Neuronal stem cell (in vitro differentiated cells): Measurements from ENCODE around the gene AGFG2.

ENCODE experiments used
- DNase-seq: peaks from one replicate; pipeline ENCODE4 v3.0.0-alpha.2; 2013; ENCODE audit warnings: low spot score
- H2AFZ ChIP-seq: one replicate; pipeline ENCODE4 v1.6.1; 2013; ENCODE audit warnings: mild to moderate bottlenecking, low read length, inconsistent platforms
- H2AK5ac ChIP-seq: 2 replicates; pipeline ENCODE4 v1.6.1; 2013; ENCODE audit warnings: low read depth, mild to moderate bottlenecking, inconsistent platforms, low read length, moderate library complexity, mixed read lengths
- H2BK120ac ChIP-seq: 2 replicates; pipeline ENCODE4 v1.6.1; 2013; ENCODE audit warnings: low read depth, mild to moderate bottlenecking, inconsistent platforms, low read length, moderate library complexity, mixed read lengths
- H2BK12ac ChIP-seq: one replicate; pipeline ENCODE4 v1.6.1; 2013; ENCODE audit warnings: low read length, inconsistent platforms
- H2BK15ac ChIP-seq: 2 replicates; pipeline ENCODE4 v1.6.1; 2013; ENCODE audit warnings: mild to moderate bottlenecking, low read length, inconsistent platforms, mixed read lengths
- H2BK5ac ChIP-seq: one replicate; pipeline ENCODE4 v1.6.1; 2013; ENCODE audit warnings: inconsistent platforms, mild to moderate bottlenecking, low read length, moderate library complexity
- H3K14ac ChIP-seq: one replicate; pipeline ENCODE4 v1.6.1; 2013; ENCODE audit warnings: low read length, inconsistent platforms
- H3K18ac ChIP-seq: 2 replicates; pipeline ENCODE4 v1.6.1; 2013; ENCODE audit warnings: low read length, inconsistent platforms
- H3K23ac ChIP-seq: 2 replicates; pipeline ENCODE4 v1.6.1; 2013; ENCODE audit warnings: low read depth, mild to moderate bottlenecking, mixed read lengths, low read length, inconsistent platforms; ENCODE audit not compliant: poor library complexity
- H3K27ac ChIP-seq: replicated peaks from 3 replicates; pipeline ENCODE4 v1.5.1; 2013; ENCODE audit warnings: low read length, inconsistent platforms
- H3K27me3 ChIP-seq, 3 experiments: 2 replicates each; pipeline ENCODE4 v1.6.1; 2013; ENCODE audit warnings: low read length in 3 of 3, mild to moderate bottlenecking in 2 of 3, inconsistent platforms in 1 of 3, low read depth in 1 of 3, mixed read lengths in 1 of 3, moderate library complexity in 1 of 3; ENCODE audit not compliant: control insufficient read depth in 3 of 3, insufficient read depth in 3 of 3
- H3K36me3 ChIP-seq, 2 donors: replicated peaks in 1 of 2; 2 replicates each; pipeline ENCODE4 v1.6.1; 2013; ENCODE audit warnings: low read length in 2 of 2; ENCODE audit not compliant: control insufficient read depth in 2 of 2, insufficient read depth in 2 of 2
- H3K4ac ChIP-seq: 2 replicates; pipeline ENCODE4 v1.6.1; 2013; ENCODE audit warnings: inconsistent platforms, mild to moderate bottlenecking, low read length, moderate library complexity
- H3K4me1 ChIP-seq, 2 donors: 1 replicate in 1 of 2; 2 replicates in 1 of 2; pipeline ENCODE4 v1.6.1; 2013; ENCODE audit warnings: low read length in 2 of 2, low read depth in 1 of 2; ENCODE audit not compliant: control insufficient read depth in 2 of 2, insufficient read depth in 1 of 2
- H3K4me2 ChIP-seq: one replicate; pipeline ENCODE4 v1.6.1; 2013; ENCODE audit warnings: mild to moderate bottlenecking, low read length, inconsistent platforms; ENCODE audit not compliant: insufficient read depth, poor library complexity, severe bottlenecking
- H3K4me3 ChIP-seq, 2 donors: 2 replicates each; pipeline ENCODE4 v1.5.1; 2013; ENCODE audit warnings: low read length in 2 of 2, mild to moderate bottlenecking in 2 of 2, inconsistent platforms in 1 of 2, moderate library complexity in 1 of 2
- H3K79me1 ChIP-seq: one replicate; pipeline ENCODE4 v1.6.1; 2013; ENCODE audit warnings: low read depth, mild to moderate bottlenecking, inconsistent platforms, low read length, moderate library complexity
- H3K9ac ChIP-seq: one replicate; pipeline ENCODE4 v1.6.1; 2013; ENCODE audit warnings: mild to moderate bottlenecking, low read depth, low read length, inconsistent platforms; ENCODE audit not compliant: poor library complexity
- H3K9me3 ChIP-seq, 2 donors: replicated peaks in 1 of 2; 2 replicates each; pipeline versions ENCODE3 to v1.6.1; 2013; ENCODE audit warnings: low read length in 2 of 2, mild to moderate bottlenecking in 2 of 2, inconsistent platforms in 1 of 2, low read depth in 1 of 2, mixed read lengths in 1 of 2, moderate library complexity in 1 of 2; ENCODE audit not compliant: control insufficient read depth in 2 of 2, insufficient read depth in 1 of 2
- H4K8ac ChIP-seq: one replicate; pipeline ENCODE4 v1.6.1; 2013; ENCODE audit warnings: low read depth, mild to moderate bottlenecking, inconsistent platforms, low read length, moderate library complexity
- H4K91ac ChIP-seq: one replicate; pipeline ENCODE4 v1.6.1; 2013; ENCODE audit warnings: low read length, low read depth, mild to moderate bottlenecking, inconsistent platforms; ENCODE audit not compliant: poor library complexity
- WGBS, 2 donors: extraction: QIAGEN DNeasy Blood & Tissue Kit; methylation state at CpG; one replicate each; pipeline ENCODE4 v1.1.7; 2013; ENCODE audit warnings: missing lambda C conversion rate in 2 of 2, mixed read lengths in 1 of 2; ENCODE audit not compliant: insufficient read length in 2 of 2, insufficient replicate concordance in 1 of 2; ENCODE audit errors: extremely low coverage in 2 of 2; 5-methylcytosine and 5-hydroxymethylcytosine counted together

The AGFG2 gene

GRCh38 chr7:100510437-100511239 is 28.4 kb upstream of the AGFG2 start:
- Histone ChIP-seq H3K4ac (no peak overlapping the region), H4K91ac (no peak overlapping the region), H3K27me3 (no peaks in the 10 kb centered on the region), H3K4me1 (peaks cover 0 to 3% of the 10 kb centered on the region in 2 donors), H2AFZ (no peak overlapping the region), H2BK12ac (no peak overlapping the region), H2AK5ac (no peak overlapping the region), H2BK120ac (no peak overlapping the region), H3K36me3 (no peaks in the 10 kb centered on the region), H3K4me2 (no peak overlapping the region), H3K9me3 (no peaks in the 10 kb centered on the region), H3K27ac (no peak overlapping the region), H2BK5ac (no peak overlapping the region), H4K8ac (no peak overlapping the region), H3K4me3 (no peak overlapping the region), H3K14ac (no peak overlapping the region), H3K79me1 (no peaks in the 10 kb centered on the region), H3K9ac (no peak overlapping the region), H3K18ac (no peak overlapping the region), H3K23ac (no peak overlapping the region), H2BK15ac (no peak overlapping the region)
- no peak for DNase-seq
- no CpG with 5 or more reads among the region's 9 CpGs for WGBS, 2 donors

DNA sequence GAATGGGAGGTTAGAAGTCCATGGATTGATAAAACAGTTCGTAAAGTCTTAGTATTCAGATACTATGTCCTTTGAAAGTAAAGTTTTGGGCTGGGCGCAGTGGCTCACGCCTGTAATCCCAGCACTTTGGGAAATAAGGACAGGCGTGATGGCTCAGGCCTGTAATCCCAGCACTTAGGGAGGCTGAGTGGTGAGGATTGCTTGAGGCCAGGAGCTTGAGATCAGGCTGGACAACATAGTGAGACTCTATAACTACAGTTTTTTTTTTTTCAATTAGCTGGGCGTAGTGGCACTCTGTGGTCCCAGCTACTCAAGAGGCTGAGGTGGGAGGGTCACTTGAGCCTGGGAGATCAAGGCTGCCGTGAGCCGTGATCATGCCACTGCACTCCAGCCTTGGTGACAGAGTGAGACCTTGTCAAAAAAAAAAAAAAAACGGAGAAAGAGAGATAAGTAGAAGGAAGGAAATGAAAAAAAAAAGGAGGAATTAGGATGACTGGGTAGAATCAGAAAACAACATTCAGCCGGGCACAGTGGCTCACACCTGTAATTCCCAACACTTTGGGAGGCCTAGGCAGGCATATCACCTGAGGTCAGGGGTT is 25.7 kb upstream of the AGFG2 start:
- no peak overlapping the region for H3K4ac ChIP-seq
- no peak overlapping the region for H3K27ac ChIP-seq
- no peak overlapping the region for H3K4me3 ChIP-seq
- H2BK5ac ChIP-seq, result no peak overlapping the region
- WGBS, 2 donors, result 100% methylated on average over 1 of the region's 9 CpGs; no CpG with 5 or more reads in 1 of the 2 donors
- no peak for DNase-seq
- no peak overlapping the region for H3K9ac ChIP-seq
- H3K14ac ChIP-seq, result no peak overlapping the region
- H2AFZ ChIP-seq, result no peak overlapping the region
- H3K23ac ChIP-seq, result no peak overlapping the region
- H2AK5ac ChIP-seq, result no peak overlapping the region
- no peaks in the 10 kb centered on the region for H3K79me1 ChIP-seq
- H3K27me3 ChIP-seq, result no peaks in the 10 kb centered on the region
- no peak overlapping the region for H2BK12ac ChIP-seq
- no peaks in the 10 kb centered on the region for H3K4me1 ChIP-seq
- no peak overlapping the region for H4K8ac ChIP-seq
- no peak overlapping the region for H4K91ac ChIP-seq
- H3K36me3 ChIP-seq, result no peaks in the 10 kb centered on the region
- H3K9me3 ChIP-seq, result no peaks in the 10 kb centered on the region
- no peak overlapping the region for H3K18ac ChIP-seq
- no peak overlapping the region for H2BK15ac ChIP-seq
- H3K4me2 ChIP-seq, result no peak overlapping the region
- no peak overlapping the region for H2BK120ac ChIP-seq

GRCh38 chr7:100515072-100515532 is 23.9 kb upstream of the AGFG2 start:
- H3K4ac ChIP-seq, result no peak overlapping the region
- H3K27ac ChIP-seq, result no peak overlapping the region
- H3K9me3 ChIP-seq, result no peaks in the 10 kb centered on the region
- no peak overlapping the region for H2BK120ac ChIP-seq
- H4K91ac ChIP-seq, result no peak overlapping the region
- no peaks in the 10 kb centered on the region for H3K4me1 ChIP-seq
- no peak overlapping the region for H2BK15ac ChIP-seq
- no peak overlapping the region for H3K23ac ChIP-seq
- H3K4me2 ChIP-seq, result no peak overlapping the region
- H3K14ac ChIP-seq, result no peak overlapping the region
- WGBS, 2 donors, result no CpG with 5 or more reads among the region's 2 CpGs
- no peak overlapping the region for H4K8ac ChIP-seq
- H3K9ac ChIP-seq, result no peak overlapping the region
- no peak overlapping the region for H2BK5ac ChIP-seq
- no peaks in the 10 kb centered on the region for H3K79me1 ChIP-seq
- H2AFZ ChIP-seq, result no peak overlapping the region
- H3K4me3 ChIP-seq, result no peak overlapping the region
- H2AK5ac ChIP-seq, result no peak overlapping the region
- no peak for DNase-seq
- no peak overlapping the region for H2BK12ac ChIP-seq
- H3K18ac ChIP-seq, result no peak overlapping the region
- H3K27me3 ChIP-seq, result peaks cover 0 to under 1% (median 0%) of the 10 kb centered on the region in 3 experiments
- H3K36me3 ChIP-seq, result no peaks in the 10 kb centered on the region

GRCh38 chr7:100516135-100516812 is 22.7 kb upstream of the AGFG2 start:
- no peak overlapping the region for H3K27ac ChIP-seq
- H3K9ac ChIP-seq, result no peak overlapping the region
- H3K23ac ChIP-seq, result no peak overlapping the region
- no peak overlapping the region for H2BK12ac ChIP-seq
- H2AFZ ChIP-seq, result peak overlapping the region; percentile 19
- no peak overlapping the region for H3K18ac ChIP-seq
- peaks cover 0 to 1% (median 0%) of the 10 kb centered on the region in 3 experiments for H3K27me3 ChIP-seq
- H3K4me2 ChIP-seq, result no peak overlapping the region
- no peak overlapping the region for H4K91ac ChIP-seq
- no peak overlapping the region for H3K4me3 ChIP-seq
- H3K4ac ChIP-seq, result no peak overlapping the region
- H2AK5ac ChIP-seq, result no peak overlapping the region
- DNase-seq, result no peak
- H3K4me1 ChIP-seq, result no peaks in the 10 kb centered on the region
- H2BK5ac ChIP-seq, result no peak overlapping the region
- no peak overlapping the region for H3K14ac ChIP-seq
- no peak overlapping the region for H2BK120ac ChIP-seq
- H3K9me3 ChIP-seq, result no peaks in the 10 kb centered on the region
- no peak overlapping the region for H2BK15ac ChIP-seq
- H3K36me3 ChIP-seq, result no peaks in the 10 kb centered on the region
- no peak overlapping the region for H4K8ac ChIP-seq
- H3K79me1 ChIP-seq, result no peaks in the 10 kb centered on the region
- no CpG with 5 or more reads among the region's 4 CpGs for WGBS, 2 donors
